ENCODE measurements around the gene BABAM2.
A peak's percentile ranks its signal among the peaks of the same experiment; 100 is the strongest.
"Not testable (repeated sequence)": the region's sequence is repeated elsewhere in the genome, so short reads cannot be mapped to it uniquely, and the experiment has no call there.

Gene BABAM2
- total RNA-seq, result 20.6 to 21.8 reads per million in 2 experiments

DNA sequence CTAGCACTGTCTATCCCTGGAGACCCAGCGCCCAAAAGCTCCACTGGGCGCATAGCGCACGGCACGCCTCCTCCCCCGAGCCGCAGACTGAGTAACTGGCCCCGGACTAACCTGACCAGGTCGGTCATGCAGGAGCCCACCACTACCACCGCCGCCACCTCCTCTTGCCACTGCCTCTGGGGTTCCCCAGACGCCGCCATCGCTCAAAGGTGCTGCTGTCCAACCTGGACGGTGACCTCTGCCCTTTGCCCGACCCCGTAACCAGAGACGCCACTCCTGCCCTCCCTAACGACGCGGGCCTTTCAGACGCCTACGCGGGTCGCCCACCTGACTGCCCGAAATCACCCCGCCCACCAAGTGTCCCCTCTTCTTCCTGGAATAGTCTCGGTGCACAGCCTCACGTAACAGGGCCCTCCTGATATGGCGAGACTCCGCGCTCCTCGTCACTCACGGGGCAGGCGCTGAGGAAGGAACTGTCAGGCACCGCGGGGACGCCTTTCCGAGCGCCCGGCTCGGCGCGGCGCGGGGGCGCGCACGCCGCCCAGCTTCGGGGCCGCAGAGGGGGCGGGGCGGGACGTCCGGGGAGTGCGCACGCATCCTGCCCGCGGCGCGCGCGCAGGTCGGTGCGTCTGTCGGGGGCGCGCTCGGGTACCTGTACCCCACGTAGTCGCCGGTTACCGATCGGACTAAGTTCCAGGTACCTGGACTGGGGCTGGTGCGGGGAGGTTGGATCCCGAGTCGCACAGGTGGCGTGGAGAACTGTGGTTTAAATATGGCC, at the start of gene BABAM2, which contains the start of gene RBKS:
BABAM2 (plus strand) TSS at position 584 of the 778 bp plus-strand sequence. CDS start 3,828 bp downstream, outside the sequence.
RBKS (minus strand) TSS at position 242 of the 778 bp plus-strand sequence; CDS start at position 200, 42 bp downstream.
- DNase-seq (ENCODE audit: low read depth), result peak; percentile 84

DNA sequence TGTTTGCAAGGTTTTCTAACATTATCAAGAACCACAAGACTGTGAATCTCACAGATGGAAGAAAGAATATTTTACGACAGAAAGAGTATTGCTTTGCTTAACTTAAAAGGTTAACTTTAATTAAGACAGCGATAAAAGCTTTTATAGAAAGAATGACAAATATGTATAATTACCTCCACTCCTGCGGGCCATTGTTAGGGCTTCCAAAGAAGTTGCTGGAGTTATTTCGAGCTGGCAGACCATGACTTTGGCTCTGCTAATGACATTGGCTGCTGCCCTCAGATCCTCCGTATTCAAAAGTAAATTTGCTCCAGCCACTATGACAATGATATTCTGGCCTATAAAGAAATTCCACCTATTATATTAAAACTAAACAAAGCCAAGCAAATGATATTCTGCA, 47.6 kb upstream of the BABAM2 start:
- DNase-seq (ENCODE audit: low read depth), result no peak

DNA sequence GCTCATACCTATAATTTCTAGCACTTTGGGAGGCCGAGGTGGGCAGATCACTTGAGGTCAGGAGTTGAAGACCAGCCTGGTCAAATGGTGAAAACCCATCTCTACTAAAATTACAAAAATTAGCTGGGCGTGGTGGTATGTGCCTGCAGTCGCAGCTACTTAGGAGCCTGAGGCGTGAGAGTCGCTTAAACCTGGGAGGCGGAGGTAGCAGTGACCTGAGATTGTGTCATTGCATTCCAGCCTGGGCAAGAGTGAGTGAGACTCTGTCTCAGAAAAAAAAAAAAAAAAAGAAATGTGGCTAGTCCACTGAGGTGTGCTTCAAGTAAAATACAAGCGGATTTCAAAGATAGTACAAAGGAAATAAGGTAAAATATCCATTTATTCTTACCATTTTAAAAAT, 46.5 kb upstream of the BABAM2 start:
- no peak for DNase-seq (ENCODE audit: low read depth)

DNA sequence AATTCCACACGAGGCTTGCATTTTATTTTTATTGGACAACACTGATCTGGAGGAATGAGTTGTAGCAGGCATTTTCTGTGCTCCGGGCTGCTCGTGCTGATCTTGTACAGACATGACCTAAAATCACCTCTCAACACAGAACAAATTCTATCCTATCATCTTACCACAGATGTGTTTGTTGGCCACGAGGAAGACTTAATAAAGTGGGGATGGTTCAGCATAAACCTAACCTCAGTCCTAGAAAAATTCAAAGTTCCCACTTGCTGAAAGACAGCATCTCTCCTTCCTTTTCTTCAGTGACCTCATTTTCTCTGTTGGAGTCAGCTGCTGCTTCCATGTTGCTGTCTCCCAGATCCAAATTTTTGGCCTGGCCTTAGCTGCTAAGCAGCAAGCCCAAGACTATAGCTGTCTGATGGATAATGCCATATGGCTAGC, 45.7 kb upstream of the BABAM2 start:
- DNase-seq (ENCODE audit: low read depth), result no peak

DNA sequence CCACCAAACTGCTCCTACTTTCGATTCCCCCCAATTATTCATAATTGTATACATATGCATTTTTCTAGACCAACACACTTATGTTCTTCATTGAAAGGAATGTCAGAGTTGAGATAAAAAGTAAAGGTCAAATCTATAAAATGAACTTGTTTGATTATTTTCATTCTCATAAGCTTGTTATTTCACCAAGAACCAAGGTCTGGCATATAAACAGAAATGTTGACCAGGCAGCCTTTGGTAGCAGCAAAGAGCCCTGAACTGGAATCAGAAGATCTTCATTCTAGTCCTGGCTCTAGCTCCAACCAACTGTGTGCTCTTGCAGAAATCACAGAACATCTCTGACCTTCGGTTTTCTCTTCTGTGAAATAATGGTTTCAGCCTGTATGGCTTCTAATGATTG, 43.2 kb upstream of the BABAM2 start:
- DNase-seq (ENCODE audit: low read depth), result no peak

DNA sequence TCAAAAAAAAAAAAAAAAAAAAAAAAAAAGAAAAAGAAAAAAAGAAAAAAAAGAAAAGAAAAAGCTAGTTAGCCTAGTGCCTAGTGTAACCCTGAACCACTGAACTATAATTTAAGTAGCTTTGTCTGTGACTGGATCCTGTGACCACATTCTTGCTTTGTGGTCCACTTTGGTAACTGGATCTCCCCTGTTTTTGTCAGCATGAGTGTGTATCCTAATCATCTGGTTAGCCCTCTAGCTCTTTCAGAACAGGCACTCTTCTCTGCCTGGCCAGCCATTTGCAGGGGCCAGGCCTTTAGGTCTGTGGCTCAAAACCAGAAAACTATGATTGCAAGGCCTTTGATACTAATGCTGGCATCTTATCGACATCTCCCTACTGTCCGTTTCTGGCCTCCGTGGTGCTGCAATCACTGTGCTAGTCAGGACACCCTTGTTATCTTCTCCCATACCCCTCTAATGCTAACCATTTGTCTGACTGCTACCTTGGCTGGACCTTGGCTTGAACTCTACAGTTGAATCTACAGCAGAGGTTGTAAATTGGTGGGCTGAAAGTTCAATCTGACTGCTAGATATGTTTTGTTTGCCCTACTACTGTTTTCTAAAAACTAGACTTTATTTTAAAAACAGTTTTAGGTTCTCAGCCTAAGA, 40.8 kb upstream of the BABAM2 start:
- no peak for DNase-seq (ENCODE audit: low read depth)

DNA sequence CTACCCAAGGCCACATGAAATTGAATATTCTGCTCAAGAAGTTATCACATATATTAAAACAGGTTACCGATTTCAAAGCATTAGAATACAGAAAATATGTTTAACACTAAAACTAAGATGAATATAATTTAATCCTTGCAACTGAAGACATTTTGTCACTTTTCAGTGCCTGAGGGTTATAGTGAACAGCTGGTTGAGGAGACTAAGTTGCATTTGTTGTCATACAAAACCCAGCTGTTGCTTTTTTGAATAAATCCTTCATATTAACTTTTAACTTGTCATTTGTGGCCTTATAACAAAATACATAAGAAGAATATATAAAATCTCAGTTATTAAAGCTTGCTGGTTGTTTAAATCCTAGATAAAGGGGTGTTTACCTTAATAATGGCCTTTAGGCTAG, 37.8 kb upstream of the BABAM2 start:
- DNase-seq (ENCODE audit: low read depth), result no peak

DNA sequence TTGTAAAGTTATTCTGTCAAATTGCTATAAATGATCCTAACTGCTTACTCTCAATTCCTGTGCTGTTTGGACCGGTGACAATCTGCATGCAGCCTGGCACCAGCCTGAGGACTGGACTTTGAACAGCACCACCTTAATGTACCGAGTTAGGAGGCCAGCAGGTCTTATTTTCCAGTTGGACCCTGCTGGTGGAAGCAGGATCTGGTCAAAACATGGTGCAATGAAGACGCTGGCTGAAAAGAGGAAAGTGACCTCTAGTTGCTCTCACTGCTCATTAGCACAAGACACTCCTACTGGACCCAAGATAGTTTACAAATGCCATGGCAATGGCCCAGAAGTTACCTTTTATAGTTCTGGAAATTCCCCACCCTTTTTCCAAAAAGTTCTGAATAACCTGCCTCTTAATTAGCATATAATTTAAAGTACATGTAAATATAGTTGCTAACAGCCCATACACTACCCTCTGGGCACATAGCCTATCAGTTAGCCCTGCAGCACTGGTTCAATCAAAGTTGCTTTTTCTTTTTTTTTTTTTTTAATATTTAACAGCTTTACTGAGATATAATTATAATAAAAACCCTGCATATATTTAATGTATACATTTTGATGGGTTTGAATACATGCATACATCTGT, 36.2 kb upstream of the BABAM2 start:
- no peak for DNase-seq (ENCODE audit: low read depth)

DNA sequence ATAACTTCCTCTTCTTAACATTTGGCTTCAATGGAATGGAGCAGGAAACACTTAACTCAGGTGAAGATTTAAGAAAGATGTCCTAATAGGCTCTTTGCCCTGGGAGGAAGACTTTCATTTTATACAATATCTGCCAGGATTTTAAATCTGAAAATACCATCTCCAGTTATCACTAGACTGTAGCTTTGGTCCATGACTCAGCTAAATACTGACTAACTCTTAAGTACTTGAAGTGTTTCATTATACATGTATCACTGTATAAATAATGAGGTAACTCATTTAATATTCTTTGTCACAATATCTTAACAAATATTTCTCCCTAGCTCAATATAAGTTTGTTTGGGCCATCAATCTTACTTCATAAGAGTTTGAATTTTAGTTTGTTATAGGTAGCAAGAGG, 35.1 kb upstream of the BABAM2 start:
- no peak for DNase-seq (ENCODE audit: low read depth)

DNA sequence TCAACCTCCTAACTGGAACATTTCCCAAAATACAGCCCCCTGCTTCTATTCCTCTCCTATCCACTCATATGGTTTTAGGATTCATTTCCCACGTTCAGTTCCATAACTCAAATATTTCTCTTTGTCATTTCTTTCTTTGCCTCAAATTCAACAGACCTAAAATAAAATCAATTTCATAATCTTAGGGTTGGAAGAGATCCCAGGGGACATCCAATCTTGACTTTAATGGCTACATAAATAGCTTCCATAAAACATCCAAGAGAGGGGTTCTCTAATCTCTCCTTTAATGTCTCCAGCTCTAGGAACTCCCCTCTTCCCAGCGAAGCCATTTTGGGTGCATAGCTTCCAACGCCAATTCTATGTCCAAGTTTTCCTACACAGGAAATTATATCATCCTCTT, 34.1 kb upstream of the BABAM2 start:
- DNase-seq (ENCODE audit: low read depth), result no peak

DNA sequence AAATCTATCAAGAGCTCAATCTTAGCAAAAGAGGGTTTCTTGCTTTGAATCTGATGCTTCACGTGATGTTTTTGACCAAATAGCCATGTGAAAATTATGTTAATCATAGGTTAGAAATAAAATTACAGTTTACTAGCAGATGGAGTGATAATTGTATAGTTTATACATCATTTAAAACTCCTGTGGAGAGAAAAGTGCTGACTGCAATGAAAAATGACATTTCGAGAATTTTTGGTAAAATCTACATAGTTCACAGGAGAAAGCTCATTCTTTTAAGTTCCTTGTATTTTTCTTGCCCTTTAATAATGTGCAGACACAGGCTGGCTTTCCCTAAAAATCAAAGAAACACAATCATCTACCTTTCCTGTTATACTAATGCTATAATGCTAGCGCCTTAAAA, 33.6 kb upstream of the BABAM2 start:
- no peak for DNase-seq (ENCODE audit: low read depth)

DNA sequence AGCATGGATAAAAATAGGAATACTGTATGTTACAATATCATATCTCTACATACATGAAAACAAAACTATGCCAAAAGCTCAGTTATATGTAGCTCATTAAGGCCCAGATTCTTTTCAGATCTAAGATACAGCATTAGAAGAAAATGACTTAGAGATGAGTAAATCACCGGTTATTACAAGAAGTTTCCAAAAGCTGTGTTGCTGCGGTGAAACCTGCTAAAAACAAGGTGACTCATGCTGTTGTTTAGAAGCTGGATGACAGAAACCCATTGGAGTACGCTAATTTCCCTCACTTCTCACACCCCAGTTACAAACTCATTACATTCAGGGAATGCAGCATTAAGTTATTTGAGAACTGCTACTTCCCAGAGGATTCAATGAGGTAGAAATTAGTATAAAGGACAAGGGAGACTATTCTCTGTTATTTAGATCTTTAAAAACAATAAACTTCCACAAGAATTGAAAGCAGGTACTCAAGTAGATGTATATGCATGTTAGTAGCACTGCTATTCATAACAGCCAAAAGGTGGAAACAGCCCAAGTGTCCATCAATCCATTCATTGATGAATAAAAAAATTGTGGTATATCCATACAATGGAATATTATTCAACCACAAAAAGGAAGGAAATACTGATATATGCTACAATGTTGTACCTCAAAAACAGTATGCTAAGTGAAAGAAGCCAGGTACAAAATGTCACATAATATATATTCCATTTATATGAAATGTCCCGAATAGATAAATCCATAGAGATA, 32.9 kb upstream of the BABAM2 start:
- no peak for DNase-seq (ENCODE audit: low read depth)

DNA sequence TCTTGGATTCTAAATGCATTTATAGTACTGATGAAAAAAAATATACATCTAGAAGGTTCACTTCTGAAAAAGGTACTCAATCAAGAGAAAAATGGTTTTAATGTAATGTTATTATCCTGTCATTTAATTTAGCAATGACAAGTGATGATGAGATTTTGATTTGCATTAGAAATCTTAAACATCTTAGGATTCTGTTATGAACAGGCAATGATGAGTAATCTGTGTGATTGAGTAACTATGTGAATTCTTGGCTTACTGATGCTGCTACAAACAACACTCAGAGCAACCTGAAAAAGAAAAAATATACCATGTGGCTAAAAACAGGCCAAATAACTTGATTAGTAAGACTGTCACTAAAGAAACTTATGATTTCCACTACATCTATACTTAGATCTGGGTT, 30.4 kb upstream of the BABAM2 start:
- no peak for DNase-seq (ENCODE audit: low read depth)

DNA sequence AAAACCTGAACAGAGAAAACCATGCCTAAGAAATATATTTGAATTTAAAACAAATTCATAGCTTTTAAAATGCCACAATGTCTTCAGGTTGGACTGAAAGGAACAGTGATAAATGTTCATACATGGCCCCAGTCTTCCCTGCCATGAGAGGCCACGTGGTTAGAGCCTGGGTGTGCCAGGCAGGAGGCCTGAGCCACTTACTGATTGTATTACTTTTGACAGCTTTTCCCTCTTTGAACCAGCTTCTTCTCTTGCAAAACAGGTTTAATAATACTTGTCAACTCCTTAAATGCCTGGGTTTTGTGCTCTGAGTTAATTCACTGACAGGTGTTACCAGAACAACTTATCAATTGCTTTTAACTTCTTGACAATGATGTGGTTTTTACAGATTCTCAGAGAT, 27.4 kb upstream of the BABAM2 start:
- no peak for DNase-seq (ENCODE audit: low read depth)

DNA sequence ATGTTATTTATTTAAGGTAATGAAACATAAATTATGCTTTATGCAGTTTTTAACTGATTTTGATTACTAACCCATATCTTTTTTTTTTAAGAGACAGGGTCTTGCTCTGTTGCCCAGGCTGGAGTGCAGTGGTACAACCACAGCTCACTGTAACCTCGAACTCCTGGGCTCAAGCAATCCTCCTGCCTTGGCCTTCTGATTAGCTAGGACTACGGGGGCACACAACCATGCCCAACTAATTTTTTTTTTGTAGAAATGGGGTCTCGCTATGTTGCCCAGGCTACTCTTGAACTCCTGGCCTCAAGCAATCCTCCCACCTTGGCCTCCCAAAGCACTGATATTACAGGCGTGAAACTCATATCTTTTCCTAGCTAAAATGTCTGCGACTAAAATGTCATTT, 26.6 kb upstream of the BABAM2 start:
- DNase-seq (ENCODE audit: low read depth), result not testable (repeated sequence)

DNA sequence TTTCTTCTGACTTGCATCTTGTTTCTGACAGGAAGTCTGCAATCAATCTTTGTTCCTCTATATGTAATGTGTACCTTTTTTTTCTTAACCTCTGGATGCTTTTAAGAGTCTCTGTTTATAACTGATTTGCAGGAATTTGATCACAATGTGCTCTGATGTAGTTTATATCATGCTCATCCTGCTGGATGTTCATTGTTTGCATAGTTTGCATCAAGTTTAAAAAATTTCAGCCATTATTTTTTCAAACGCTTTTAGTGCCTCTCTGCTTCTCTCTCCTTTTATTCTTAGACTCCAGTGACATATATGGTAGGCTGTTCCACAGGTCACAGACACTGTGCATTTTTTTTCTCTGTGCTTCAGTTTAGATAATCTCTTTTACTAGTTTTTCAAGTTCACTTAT, 24.3 kb upstream of the BABAM2 start:
- DNase-seq (ENCODE audit: low read depth), result no peak

DNA sequence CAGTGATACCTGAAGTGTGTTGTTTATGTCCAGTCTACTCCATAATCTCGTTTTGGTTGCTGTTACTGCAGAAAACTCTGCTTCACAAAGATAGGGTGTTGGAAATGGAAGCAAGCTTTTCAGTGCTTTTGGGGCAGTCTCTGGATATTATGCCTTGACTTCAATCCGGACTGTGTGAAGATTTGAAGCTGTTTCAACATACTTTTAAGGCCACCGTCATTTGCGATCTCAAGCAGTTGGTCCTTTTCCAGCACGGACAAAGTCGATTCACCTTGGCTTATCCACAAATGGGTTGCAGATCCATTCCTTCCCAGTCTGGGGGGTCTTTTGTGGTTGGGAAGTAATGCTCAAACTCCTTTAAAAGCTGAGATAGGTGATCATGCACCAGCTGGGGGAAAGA, 20.8 kb upstream of the BABAM2 start:
- DNase-seq (ENCODE audit: low read depth), result no peak

DNA sequence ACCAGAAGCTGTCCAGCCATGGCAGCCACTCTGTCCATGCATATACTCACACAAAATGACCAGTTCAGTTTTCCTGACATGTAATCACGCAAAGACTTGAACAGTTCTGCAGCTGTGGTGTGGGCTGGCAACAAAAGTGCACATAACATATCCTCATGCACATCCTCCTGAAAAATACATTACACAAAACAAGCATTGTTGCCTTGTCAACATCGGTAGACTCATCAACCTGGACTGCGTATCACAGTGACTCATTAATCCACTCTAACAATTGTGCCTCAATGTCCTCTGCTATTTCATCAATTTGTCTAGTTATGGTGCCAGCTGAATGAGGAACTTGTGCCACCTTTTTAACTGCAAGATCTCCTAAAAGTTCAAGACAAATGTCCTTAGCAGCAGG, 19.8 kb upstream of the BABAM2 start:
- no peak for DNase-seq (ENCODE audit: low read depth)

DNA sequence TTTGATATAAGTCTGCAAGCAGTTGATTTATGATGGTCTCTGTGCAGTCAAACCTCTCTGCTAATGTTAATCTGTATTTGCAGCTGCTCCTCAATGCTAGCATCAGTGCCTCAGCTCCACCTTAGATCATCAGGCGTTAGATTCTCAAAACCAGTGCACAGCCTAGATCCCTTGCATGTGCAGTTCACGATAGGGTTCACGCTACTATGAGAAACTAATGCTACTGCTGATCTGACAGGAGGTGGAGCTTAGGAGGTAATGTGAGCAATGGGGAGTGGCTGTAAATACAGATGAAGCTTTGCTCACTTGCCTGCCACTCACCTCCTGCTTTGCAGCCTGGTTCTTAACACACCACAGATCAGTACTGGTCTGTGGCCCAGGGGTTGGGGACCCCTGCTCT, 18.7 kb upstream of the BABAM2 start:
- DNase-seq (ENCODE audit: low read depth), result no peak

DNA sequence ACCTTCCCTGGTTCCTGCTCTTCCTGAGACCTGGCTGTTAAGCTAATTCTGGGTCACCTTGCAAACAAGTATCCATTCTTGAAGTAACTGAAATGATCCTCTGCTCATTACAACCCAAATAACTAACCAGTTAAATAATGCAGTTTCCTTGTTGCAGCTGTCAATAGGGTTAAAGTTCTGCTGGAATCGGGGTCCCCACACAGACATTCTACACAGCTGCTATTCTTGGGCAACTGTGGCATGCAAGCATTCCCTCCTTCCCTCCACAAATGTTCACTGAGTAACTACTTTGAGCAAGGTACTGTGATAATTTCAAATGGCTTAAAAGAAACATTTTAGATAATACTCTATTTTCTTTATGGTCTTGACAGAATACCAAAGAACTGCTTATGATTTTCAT, 17.4 kb upstream of the BABAM2 start:
- no peak for DNase-seq (ENCODE audit: low read depth)

DNA sequence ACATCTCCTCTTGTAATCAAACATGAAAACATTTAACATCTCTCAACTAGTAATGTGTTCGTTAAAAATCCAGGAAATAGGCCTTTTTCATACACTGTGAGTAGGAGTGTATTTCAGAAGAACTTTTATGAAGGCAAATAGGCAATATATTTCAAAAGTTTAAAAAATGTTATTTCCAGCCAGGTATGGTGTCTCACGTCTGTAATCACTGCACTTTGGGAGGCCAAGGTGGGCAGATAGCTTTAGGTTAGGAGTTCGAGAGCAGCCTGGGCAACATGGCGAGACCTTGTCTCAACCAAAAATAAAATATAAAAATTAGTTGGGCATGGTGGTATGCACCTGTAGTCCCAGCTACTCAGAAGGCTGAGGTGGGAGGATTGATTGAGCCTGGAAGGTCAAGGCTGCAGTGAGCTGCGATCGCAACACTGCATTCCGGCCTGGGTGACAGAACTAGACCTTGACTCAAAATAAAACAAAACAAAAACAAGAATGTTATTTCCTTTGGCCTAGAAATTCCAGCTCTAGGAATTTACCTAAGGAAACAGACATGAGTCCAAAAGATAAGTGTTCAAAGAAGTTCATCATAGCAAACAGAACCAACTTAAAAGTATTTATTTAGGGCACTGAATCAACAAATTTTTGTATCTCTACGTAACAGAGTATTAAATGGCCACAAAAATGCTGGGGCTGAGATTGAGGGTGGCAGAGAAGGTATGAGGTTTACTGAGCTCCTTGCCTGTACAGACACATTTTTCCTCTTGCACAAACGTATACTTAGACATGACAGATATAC, 15.2 kb upstream of the BABAM2 start:
- no peak for DNase-seq (ENCODE audit: low read depth)
